ENCODE data around the gene CCSAP. TPM values are rescaled to one million over a fixed set of nuclear protein-coding genes. Genes with fewer than 3 reads are reported as not detected.

CCSAP gene
- total and polyA plus RNA-seq, 11 donors = 0.94 to 6.2 (median 2.5) TPM

- 85 to 88% (median 86%) methylated on average over 1 of the region's 1 CpG for WGBS, 4 donors
- H3K36me3 ChIP-seq = peaks cover 0 to under 1% (median 0%) of the 10 kb centered on the region in 9 donors
- no peaks in the 10 kb centered on the region for H3K27me3 ChIP-seq
- H3K4me3 ChIP-seq = no peak overlapping the region
- H3K9me3 ChIP-seq = peaks cover 0 to 5% (median 0%) of the 10 kb centered on the region in 12 donors
- H3K4me1 ChIP-seq = peaks cover 0 to 48% (median 18%) of the 10 kb centered on the region in 12 donors
- DNase-seq = no peak
- ATAC-seq = no peak
- H3K27ac ChIP-seq = no peak overlapping the region
- no peak for TF ChIP-seq CTCF (IDR thresholded peaks at IDR 0.05)
- TF ChIP-seq POLR2A (IDR thresholded peaks at IDR 0.05) = no peak
- intact Hi-C loops (cut with DNase I) = no loop called here
These were observed 60.5 kb downstream of the CCSAP start for GRCh38 chr1:229282295-229282823.

- TF ChIP-seq POLR2A (IDR thresholded peaks at IDR 0.05) = no peak
- TF ChIP-seq CTCF (IDR thresholded peaks at IDR 0.05) = peak in 1 of 12 donors; percentile 16
- DNase-seq (no peak), ATAC-seq (no peak)
- H3K4me3 ChIP-seq = no peak overlapping the region
- no peak overlapping the region for H3K27ac ChIP-seq
- H3K27me3 ChIP-seq = no peaks in the 10 kb centered on the region
- intact Hi-C loops (cut with DNase I) = no loop called here
- peaks cover 0 to 43% (median 18%) of the 10 kb centered on the region in 12 donors for H3K4me1 ChIP-seq
- 84 to 99% (median 92%) methylated on average over 1 of the region's 1 CpG for WGBS, 4 donors
- peaks cover 0 to 5% (median 0%) of the 10 kb centered on the region in 12 donors for H3K9me3 ChIP-seq
- H3K36me3 ChIP-seq = no peaks in the 10 kb centered on the region
These were observed 61.4 kb downstream of the CCSAP start for GRCh38 chr1:229281339-229281926.

GRCh38 chr1:229280921-229281320, 61.9 kb downstream of the CCSAP start:
- H3K27ac ChIP-seq = no peak overlapping the region
- WGBS, 4 donors = 92 to 97% (median 93%) methylated on average over 3 of the region's 3 CpGs
- intact Hi-C loops (cut with DNase I) = no loop called here
- H3K4me3 ChIP-seq = no peak overlapping the region
- no peaks in the 10 kb centered on the region for H3K27me3 ChIP-seq
- TF ChIP-seq POLR2A (IDR thresholded peaks at IDR 0.05) (no peak), CTCF (IDR thresholded peaks at IDR 0.05) (no peak)
- no peaks in the 10 kb centered on the region for H3K36me3 ChIP-seq
- H3K4me1 ChIP-seq = peaks cover 0 to 43% (median 15%) of the 10 kb centered on the region in 12 donors
- peaks cover 0 to 5% (median 0%) of the 10 kb centered on the region in 12 donors for H3K9me3 ChIP-seq
- no peak for ATAC-seq
- no peak for DNase-seq

- H3K4me3 ChIP-seq = no peak overlapping the region
- TF ChIP-seq POLR2A (IDR thresholded peaks at IDR 0.05) (no peak), CTCF (IDR thresholded peaks at IDR 0.05) (no peak)
- no peak overlapping the region for H3K27ac ChIP-seq
- intact Hi-C loops (cut with DNase I) = no loop called here
- 60 to 76% (median 67%) methylated on average over 6 of the region's 6 CpGs for WGBS, 4 donors
- no peak for DNase-seq
- H3K36me3 ChIP-seq = no peaks in the 10 kb centered on the region
- no peaks in the 10 kb centered on the region for H3K27me3 ChIP-seq
- ATAC-seq = no peak
- H3K9me3 ChIP-seq = peaks cover 0 to 5% (median 0%) of the 10 kb centered on the region in 12 donors
- H3K4me1 ChIP-seq = peaks cover 0 to 44% (median 15%) of the 10 kb centered on the region in 12 donors
These were observed 62.6 kb downstream of the CCSAP start for GRCh38 chr1:229280037-229280828.
